TTC549 (cell line): Measurements from ENCODE around the gene MC1R.
"Not testable (repeated sequence)": the region's sequence is repeated elsewhere in the genome, so short reads cannot be mapped to it uniquely, and the experiment has no call there.

Experiments
- FAIRE-seq: peaks from 2 replicates; lab custom pipeline; 2012; peaks lifted over from hg19 to GRCh38; lab: Jason Lieb, UNC

Gene MC1R

DNA sequence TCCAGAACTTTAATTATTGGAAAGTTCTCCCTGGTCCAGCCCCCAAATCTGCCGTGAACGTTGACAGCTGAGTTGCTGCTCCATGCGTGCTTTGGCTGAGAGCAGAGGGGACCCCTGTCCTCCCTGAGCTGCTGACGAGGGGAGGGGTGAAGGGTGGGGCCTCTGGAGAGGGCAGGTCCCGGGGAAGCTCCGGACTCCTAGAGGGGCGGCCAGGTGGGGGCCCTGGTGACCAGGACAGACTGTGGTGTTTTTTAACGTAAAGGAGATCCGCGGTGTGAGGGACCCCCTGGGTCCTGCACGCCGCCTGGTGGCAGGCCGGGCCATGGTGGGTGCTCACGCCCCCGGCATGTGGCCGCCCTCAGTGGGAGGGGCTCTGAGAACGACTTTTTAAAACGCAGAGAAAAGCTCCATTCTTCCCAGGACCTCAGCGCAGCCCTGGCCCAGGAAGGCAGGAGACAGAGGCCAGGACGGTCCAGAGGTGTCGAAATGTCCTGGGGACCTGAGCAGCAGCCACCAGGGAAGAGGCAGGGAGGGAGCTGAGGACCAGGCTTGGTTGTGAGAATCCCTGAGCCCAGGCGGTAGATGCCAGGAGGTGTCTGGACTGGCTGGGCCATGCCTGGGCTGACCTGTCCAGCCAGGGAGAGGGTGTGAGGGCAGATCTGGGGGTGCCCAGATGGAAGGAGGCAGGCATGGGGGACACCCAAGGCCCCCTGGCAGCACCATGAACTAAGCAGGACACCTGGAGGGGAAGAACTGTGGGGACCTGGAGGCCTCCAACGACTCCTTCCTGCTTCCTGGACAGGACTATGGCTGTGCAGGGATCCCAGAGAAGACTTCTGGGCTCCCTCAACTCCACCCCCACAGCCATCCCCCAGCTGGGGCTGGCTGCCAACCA, at the start of gene MC1R:
MC1R (plus strand) TSS at position 410 of the 895 bp plus-strand sequence; CDS start at position 807, 397 bp downstream.
- FAIRE-seq: no peak

DNA sequence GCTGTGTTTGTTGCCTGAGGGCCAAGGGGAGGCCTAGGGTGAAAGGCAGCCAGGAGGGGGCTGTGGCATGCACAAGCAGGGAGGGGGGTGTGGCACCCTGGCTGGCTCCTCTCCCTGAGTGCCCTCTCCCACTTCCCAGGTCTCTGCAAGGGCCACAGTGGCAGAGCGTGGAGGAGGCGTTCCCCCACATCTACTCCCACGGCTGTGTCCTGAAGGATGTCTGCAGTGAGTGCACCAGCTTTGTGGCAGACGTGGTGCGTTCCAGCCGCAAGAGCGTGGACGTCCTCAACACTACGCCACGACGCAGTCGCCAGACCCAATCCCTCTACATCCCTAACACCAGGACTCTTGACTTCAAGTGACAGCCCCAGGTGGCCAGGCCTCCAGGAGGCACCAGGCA, 48.8 kb upstream of the MC1R start:
- FAIRE-seq: no peak

DNA sequence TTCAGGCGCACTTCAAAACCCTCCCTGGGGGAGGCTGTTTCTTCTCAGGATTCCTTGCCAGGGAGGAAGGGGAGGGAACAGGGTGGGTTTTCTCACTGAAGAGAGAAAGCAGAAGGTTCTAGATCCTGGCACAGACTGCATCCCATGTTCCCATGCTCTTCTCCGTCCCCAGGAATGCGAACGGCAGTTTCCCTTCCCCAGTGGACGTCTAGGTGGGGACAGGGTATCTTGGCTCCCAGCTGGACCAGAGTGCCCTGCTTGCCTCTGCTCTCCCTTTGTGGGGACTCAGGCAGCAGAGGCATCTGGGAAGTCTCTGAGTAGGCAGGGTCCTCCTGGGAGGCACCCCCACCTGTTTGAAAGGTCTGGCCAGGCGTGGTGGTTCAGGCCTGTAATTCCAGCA, 48.2 kb upstream of the MC1R start:
- no peak for FAIRE-seq

DNA sequence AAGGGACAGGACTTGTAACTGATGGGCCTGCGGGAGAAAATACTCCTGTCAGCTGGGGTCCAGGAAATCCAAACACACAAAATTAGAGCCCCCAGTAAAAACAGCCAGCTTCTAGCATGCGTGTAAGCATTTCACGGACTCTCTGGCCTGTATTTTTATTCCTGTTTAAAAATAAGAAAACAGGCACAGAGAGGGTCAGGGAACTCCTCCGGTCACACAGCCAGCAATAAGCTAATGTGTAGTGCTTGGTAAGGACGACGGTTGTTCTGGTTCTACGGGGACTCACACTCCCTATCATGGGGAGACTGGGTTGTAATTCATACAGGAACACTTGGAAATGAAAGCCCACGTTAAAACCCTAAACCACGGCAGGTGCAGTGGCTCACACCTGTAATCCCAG, 46.8 kb upstream of the MC1R start:
- FAIRE-seq: no peak

DNA sequence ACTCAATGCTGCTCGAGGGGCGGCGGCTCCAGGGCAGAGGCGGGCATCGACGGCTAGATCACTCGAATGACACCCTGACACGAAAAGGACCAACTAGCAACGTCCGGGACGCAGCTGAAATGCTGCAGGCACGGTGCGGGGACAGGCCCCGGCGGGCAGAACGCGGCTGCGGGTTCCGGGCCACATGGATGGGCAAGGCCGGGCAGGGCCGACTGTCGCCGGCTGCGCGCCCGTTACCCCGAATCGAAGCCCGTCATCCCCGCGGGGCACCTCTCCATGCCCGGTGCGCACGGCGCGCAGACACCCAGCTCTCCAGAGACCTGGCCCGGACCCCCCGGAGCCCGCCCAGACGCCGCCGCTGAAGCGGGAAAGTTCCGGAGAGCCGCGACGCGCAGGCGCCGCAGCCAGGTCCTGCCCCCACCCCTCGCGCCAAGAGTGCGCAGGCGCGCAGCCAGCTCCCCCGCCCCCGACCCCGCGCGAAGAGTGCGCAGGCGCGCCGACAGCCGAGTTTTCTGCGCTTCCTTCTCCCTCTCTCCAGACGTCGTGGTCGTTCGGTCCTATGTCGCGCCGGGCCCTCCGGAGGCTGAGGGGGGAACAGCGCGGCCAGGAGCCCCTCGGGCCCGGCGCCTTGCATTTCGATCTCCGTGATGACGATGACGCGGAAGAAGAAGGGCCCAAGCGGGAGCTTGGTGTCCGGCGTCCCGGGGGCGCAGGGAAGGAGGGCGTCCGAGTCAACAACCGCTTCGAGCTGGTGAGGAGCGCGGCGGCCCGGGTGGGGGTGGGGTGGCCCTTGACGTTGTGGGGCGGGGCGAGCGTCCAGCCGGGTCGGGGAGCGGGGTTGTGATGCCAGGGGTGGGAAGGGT, 45.3 kb upstream of the MC1R start, which contains the start of gene TCF25:
TCF25 (plus strand) TSS at position 484 of the 863 bp plus-strand sequence; CDS start at position 560, 76 bp downstream.
- FAIRE-seq: no peak

DNA sequence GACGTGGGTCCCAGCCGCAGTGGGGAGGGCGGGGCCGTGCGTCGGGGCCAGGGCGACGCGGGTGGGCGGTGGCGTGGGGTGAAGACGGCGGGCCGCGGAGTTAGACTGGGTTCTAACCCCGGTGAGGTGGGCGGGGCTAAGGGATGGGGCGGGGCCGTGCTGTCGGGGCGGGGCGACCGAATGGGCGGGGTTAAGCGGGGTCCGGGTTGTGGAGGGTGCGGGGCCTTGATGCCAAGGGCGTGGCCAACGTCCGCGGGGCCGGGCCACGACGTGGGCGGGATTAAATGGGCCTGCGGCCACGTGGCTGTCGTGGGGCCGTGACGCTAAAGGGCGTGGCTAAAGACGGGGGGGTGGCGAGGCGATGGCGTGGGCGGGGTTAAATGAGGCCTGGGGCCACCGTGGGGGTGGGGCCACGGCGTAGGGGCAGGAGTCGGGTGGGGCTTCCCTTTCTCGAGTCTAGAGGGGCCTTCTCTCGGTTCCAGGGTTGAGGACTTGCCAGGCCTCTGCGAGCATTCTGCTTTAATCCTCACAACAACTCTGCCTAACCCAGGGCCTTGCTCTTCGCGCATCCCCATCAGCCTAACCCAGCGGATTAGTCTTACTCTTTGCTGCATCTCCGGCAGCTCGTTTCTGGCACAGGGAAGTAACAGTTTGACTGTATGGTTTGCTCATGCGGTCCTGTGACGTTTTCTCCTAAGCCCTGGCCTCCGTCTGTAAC, 44.5 kb upstream of the MC1R start:
- FAIRE-seq: no peak

DNA sequence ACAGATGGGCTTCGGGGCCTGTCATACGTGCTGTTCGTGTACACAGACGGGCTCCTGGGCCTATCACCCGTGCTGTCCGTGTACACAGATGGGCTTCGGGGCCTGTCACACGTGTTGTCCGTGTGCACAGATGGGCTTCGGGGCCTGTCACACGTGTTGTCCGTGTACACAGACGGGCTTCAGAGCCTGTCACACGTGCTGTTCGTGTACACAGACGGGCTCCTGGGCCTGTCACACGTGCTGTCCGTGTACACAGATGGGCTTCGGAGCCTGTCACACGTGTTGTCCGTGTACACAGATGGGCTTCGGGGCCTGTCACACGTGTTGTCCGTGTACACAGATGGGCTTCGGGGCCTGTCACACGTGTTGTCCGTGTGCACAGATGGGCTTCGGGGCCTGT, 39.5 kb upstream of the MC1R start:
- not testable (repeated sequence) for FAIRE-seq

DNA sequence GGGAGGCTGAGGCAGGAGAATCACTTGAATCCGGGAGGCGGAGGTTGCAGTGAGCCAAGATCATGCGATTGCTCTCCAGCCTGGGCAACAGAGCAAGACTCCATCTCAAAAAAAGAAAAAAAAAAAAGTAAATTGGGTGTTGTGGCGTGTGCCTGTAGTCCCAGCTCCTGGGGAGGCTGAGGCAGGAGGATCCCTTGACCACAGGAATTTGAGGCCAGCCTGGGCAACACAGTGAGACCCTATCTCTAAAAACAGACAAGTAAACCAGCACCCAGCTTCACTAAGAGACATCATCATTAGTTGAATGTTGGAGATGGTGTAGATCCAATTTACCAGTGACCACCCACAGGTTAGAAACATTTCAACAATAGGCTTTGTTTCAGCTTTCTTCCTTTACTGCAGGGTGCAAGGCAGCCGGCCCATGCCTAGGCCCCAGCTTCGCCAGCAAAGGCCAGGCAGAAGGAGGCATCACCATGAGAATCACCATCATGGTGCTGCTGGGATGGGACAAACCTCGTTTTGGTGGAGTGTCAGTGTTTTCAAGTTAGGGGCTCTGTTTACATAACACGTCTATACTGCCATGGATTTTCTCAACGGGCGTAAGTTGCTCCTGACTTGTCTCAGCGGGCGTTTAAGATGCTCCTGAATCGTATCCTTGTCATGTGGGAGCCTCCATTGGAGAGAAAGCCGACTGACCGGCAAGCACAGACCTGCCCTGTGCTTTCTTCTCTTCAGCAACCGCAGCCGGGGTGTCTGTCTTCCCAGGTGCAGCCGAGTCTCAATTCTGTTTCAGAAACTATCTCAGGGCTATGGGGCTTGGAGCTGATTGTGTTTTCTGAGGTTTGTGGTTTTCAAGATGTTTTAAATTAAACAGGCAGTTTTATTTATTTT, 37.9 kb upstream of the MC1R start:
- no peak for FAIRE-seq

DNA sequence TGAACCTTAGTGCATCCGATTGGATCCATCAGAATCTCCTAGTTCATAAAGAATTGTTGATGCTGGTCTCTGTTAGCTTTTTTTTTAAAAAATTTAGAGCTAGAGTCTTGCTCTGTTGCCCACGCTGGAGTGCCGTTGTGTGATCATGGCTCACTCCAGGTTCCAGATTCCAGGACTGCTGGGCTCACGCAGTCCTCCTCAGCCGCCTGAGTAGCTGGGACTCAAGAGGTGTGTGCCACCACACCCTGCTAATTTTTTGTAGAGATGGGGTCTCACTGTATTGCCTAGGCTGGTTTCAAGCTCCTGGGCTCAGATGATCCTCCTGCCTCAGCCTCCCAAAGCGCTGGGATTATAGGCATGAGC, 37.3 kb upstream of the MC1R start:
- no peak for FAIRE-seq

DNA sequence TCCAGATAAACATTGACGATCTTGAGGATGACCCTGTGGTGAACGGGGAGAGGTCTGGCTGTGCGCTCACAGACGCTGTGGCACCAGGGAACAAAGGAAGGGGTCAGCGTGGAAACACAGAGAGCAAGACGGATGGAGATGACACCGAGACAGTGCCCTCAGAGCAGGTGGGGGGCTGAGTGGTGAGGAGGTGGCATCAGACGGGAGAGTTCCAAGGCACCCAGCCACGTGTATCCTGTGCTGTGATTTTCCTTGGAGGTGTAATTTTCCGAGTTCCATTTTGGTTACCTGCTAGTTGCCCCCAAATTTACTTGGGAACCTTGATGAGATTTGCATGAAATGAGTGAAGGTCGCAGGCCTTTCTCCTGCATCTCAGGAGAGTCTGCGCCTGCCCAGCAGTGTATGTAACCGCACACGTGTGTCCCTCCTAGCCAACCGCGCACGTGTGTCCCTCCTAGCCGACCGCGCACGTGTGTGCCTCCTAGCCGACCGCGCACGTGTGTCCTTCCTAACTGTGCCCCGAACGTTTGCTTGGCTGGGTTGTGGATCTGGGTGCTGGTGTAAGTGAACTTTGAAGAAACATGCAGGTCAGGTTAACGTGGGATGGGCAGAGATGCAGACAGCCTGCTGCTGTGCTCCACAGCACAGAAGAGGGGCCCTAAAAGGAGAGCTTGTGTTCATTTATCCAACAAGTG, 35.2 kb upstream of the MC1R start:
- no peak for FAIRE-seq

DNA sequence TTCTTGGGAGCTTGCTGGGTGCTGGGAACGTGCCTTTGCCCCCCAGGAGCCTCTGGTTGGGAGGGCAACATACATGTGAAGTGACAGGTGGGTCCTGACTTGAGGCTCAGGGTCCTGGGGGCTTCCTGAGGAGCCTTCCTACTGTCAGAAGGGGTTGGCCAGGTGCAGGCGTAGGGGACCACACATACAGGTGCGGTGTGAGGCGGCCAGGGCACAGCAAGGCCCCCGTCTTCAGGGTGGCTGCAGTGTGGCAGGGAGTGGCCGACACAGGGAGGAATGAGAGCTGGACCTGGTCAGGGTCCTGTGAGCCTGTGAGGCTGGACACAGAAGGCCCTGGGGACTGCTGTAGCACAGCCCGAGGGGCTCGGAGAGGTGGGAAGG, 34.6 kb upstream of the MC1R start:
- no peak for FAIRE-seq

DNA sequence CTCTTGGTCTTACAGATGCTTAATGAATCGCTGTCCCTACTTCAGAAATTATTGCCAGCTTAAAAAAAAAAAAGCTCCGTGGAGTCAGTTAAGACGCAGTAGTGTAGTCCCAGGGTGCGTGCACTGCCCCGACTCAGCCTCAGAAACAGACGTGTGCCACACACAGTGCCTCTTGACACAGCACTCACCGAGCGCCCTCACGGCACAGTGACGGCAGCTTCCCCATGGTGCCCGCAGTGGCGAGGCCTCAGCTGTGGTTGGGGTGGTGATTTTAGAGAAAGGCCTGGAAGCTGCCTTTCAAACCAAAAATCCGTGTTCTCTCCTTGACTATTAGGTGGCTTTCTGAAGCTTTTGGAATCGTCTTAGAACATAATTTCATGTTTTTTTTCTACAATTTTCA, 31.4 kb upstream of the MC1R start:
- no peak for FAIRE-seq

DNA sequence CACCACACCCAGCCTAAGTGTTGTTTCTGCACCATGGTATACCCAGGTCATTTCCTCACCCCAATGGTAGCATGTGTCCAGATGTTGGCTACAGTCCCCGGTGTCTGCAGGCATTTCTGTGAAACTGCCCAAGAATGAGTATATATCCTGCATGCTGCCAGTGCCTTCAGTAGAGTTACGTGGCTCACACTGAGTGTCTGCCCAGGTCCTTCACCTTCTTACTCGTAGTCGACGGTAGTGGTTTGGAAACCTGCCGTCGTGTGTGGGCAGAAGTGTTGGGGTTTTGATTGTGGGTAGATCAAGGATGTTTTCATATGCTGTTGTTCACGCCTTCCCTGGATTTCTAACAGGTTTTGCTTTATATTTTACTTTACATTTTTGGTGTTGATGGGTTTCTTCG, 28.5 kb upstream of the MC1R start:
- FAIRE-seq: no peak

DNA sequence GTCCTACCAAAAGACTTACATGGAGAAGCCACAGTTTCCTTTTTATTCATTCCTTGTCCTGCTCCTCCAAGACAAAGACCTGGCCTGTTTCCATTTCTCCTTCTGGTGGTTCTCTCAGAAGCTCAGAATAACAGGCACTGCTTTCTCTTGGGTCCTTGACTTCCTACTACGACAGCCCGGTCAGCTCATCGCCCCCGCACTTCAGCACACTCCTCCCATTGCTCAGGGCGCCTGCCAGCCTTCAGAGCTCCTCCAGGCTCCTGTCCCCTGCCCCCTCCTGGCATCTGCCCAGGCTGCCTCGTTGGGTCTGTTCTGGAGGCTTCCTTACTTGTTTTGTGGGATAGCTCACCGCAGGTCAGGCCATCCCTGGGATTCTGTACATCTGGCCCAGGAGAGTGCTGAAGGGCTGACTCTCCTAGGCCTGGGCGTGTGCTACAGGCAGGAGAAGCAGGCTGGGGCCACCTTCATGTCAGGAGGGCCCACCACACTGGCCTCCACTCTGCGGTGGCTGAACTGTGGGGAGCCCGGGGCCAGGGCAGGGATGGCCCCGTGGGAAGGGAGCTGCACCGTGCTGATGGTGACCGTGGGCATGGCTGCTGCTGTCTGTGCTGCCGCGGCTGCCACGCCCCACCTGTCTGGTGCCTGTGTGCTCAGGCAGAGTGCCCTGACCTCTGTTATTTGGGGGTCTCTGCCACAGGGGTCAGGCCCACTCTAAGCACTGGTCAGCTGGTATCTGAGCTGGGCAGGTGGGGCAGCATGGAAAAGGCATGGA, 27.6 kb upstream of the MC1R start:
- no peak for FAIRE-seq

DNA sequence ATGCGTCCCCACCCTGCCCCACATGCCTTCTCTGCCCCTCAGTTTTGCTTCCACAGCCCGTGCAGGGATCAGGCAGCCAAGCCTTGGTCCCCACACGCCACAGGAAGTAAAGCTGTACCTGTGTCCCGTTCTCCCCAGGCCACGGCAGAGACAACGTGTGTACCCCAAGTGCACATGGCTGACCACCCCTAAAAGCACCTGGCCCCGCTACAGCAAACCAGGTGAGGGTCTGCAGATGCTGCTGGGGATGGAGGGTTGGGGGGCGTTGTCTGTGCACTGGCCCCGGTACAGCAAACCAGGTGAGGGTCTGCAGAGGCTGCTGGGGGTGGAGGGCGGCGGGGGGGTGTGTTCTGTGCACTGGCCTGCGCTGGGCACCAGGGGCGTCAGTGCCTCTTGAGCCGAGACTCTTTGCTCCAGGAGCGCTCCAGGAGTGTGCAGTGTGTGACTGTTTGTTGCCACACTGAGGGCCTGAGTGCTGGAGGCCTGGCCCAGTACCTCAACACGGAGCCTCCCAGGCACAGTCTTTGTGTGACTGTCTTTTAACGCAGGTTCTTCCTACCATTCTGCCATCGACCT, 26.5 kb upstream of the MC1R start:
- FAIRE-seq: no peak

DNA sequence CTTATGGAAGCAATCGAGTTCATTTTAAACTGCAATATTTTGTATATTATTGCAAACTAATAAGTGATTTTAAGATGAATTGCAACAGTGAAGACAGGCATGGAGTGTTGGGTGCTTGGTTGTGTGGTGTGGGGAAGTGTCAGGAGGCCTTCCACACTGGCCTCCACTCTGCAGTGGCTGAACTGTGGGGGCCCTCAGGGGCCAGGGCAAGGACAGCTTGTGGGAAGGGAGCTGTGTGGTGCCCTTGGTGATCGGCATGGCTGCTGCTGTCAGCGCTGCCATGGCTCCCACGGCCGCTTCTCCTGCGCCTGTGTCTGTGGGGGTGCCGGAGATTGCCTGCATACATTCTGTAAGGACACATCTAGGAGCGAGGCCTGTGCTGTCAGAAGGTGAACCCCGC, 26.0 kb upstream of the MC1R start:
- no peak for FAIRE-seq

DNA sequence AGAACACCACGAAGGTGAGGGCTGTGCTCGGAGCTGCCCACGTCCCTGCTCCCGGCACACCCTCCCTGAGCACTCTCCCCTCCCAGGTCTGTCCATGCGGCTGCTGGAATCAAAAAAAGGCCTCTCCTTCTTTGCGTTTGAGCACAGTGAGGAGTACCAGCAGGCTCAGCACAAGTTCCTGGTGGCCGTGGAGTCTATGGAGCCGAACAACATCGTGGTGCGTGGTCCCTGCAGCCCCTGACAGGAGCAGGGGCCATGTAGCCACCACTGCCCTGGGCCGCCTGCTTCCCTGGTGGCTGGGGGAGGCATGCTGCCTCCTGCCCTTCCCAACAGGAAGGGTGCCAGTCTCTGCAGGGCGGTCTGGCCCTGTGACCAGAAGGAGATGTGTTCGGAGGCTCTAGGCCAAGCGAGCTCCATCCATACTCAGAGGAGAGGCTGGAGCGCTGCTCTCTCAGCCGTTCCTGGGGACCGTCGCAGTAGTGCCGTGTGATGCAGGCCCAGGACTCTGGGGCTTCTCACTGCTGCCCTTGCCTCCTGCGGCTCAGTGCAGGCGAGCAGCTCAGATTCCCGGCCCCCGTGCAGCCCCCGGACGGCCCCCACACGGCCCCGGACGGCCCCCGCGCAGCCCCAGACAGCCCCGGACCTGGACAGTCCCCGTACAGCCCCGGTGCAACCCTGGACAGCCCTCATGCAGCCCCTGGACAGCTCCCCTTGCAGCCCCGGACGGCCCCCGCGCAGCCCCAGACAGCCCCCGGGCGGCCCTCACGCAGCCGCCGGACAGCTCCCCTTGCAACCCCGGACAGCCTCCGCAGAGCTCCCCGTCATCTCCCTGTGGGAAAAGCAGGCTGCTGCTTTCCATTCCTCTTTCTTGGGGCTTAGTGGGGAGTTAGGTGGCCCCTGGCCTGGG, 24.8 kb upstream of the MC1R start:
- no peak for FAIRE-seq

DNA sequence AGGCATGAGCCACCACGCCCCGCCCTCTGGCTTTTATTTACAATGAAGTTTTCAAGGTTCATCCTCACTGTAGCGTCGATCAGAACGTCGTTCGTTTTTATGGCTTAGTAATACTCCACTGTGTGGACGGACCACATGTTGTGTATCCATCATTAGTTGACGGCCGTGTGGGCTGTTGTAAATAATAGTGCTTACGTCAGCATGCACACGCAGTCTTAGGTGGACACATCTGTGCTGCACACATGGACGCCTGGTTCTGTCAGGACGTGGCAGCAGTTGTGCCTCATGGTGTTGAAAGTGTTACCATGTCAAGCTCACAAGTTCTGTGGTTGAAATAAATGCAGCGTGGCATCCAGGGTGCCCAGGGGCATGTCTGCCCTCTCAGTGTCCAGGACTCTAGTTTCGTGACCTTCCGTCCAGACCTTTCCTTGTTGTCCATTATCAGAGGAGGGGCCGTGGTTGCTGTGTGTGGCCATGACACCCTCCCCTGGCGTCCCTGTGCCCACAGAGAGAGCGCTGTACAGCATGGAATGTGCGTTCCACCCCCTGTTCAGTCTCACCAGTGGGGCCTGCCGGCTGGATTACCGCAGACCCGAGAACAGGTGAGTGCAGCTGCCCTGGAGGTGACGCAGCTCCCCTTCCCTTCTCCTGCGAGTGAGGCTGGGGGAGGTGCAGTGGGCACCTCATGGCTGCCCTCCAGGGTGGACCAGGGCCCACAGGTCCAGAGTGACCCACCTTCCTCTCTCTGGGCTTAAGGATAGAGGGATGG, 23.0 kb upstream of the MC1R start:
- FAIRE-seq: no peak
